Testis (tissue), 2 donors: ENCODE data around the gene FHDC1.

Experiments
- POLR2A ChIP-seq: fragments of 450-650 bp; IDR thresholded peaks from one replicate; pipeline ENCODE4 v1.6.1; 2017; ENCODE audit warnings: antibody characterized with exemption, mild to moderate bottlenecking, moderate library complexity
- TF ChIP-seq, protein P1 (sequence below), 3 experiments: fragments of 450-650 bp in 2 of 3; fragments of 200-600 bp in 1 of 3; sonication (generic) in 1 of 3; IDR thresholded peaks; one replicate each; pipeline ENCODE4 v1.5.1; 2016 to 2019; ENCODE audit warnings: antibody characterized with exemption in 3 of 3, mild to moderate bottlenecking in 2 of 3, moderate library complexity in 1 of 3

DNA sequence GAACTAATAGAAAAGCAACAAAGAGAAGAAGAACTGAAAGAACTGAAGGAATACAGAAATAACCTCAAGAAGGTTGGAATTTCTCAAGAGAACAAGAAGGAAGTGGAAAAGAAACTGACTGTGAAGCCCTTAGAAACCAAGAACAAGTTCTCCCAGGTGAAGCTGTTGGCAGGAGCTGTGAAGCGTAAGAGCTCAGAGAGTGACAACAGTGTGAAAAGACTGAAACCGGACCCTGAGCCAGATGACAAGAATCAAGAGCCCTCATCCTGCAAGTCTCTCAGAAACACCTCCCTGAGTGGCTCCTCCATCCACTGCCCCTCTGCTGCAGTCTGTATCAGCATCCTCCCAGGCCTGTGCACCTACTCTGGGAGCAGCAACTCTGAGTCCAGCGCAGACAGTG is 8.4 kb upstream of the FHDC1 start:
- no peak for TF ChIP-seq POLR2A
- TF ChIP-seq, protein P1, sequence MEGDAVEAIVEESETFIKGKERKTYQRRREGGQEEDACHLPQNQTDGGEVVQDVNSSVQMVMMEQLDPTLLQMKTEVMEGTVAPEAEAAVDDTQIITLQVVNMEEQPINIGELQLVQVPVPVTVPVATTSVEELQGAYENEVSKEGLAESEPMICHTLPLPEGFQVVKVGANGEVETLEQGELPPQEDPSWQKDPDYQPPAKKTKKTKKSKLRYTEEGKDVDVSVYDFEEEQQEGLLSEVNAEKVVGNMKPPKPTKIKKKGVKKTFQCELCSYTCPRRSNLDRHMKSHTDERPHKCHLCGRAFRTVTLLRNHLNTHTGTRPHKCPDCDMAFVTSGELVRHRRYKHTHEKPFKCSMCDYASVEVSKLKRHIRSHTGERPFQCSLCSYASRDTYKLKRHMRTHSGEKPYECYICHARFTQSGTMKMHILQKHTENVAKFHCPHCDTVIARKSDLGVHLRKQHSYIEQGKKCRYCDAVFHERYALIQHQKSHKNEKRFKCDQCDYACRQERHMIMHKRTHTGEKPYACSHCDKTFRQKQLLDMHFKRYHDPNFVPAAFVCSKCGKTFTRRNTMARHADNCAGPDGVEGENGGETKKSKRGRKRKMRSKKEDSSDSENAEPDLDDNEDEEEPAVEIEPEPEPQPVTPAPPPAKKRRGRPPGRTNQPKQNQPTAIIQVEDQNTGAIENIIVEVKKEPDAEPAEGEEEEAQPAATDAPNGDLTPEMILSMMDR (IDR thresholded peaks at IDR 0.05) = no peak
